Measurements from ENCODE around the gene SLC6A17.

The SLC6A17 gene

GRCh38 chr1:110240476-110241210 lies 90.3 kb downstream of the SLC6A17 start:
- no peak for DNase-seq (ENCODE audit: low read depth in 2 of 2)

- no peak for DNase-seq (ENCODE audit: low read depth in 2 of 2)
Observed at GRCh38 chr1:110241516-110241915, 91.2 kb downstream of the SLC6A17 start.

GRCh38 chr1:110242062-110242461 lies 91.8 kb downstream of the SLC6A17 start:
- DNase-seq (ENCODE audit: low read depth in 2 of 2) = no peak

- no peak for DNase-seq (ENCODE audit: low read depth in 2 of 2)
Observed at GRCh38 chr1:110242731-110243130, 92.4 kb downstream of the SLC6A17 start.

- no peak for DNase-seq (ENCODE audit: low read depth in 2 of 2)
Observed at GRCh38 chr1:110243146-110243545, 92.9 kb downstream of the SLC6A17 start.

- DNase-seq (ENCODE audit: low read depth in 2 of 2) = no peak
Observed at GRCh38 chr1:110243574-110243973, 93.3 kb downstream of the SLC6A17 start.

GRCh38 chr1:110245876-110246620 lies 95.8 kb downstream of the SLC6A17 start:
- DNase-seq (ENCODE audit: low read depth in 2 of 2) = no peak

- DNase-seq (ENCODE audit: low read depth in 2 of 2) = no peak
Observed at GRCh38 chr1:110248746-110249145, 98.5 kb downstream of the SLC6A17 start.

- no peak for DNase-seq (ENCODE audit: low read depth in 2 of 2)
Observed at GRCh38 chr1:110249256-110249655, 99.0 kb downstream of the SLC6A17 start.

- DNase-seq (ENCODE audit: low read depth in 2 of 2) = no peak
Observed at GRCh38 chr1:110250008-110250407, 99.7 kb downstream of the SLC6A17 start.

GRCh38 chr1:110250749-110251148 lies 100.5 kb downstream of the SLC6A17 start:
- no peak for DNase-seq (ENCODE audit: low read depth in 2 of 2)
